IPS-NIHi7 (cell line): ENCODE data around the gene SGPP2.
A peak's percentile ranks its signal among the peaks of the same experiment; 100 is the strongest.
"Not testable (repeated sequence)": the region's sequence is repeated elsewhere in the genome, so short reads cannot be mapped to it uniquely, and the experiment has no call there.

Experiments
- DNase-seq: peaks from one replicate; pipeline ENCODE4 v3.0.0; 2012; ENCODE audit warnings: mixed read lengths; ENCODE audit errors: extremely low spot score

Gene SGPP2, protein sequence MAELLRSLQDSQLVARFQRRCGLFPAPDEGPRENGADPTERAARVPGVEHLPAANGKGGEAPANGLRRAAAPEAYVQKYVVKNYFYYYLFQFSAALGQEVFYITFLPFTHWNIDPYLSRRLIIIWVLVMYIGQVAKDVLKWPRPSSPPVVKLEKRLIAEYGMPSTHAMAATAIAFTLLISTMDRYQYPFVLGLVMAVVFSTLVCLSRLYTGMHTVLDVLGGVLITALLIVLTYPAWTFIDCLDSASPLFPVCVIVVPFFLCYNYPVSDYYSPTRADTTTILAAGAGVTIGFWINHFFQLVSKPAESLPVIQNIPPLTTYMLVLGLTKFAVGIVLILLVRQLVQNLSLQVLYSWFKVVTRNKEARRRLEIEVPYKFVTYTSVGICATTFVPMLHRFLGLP

DNA sequence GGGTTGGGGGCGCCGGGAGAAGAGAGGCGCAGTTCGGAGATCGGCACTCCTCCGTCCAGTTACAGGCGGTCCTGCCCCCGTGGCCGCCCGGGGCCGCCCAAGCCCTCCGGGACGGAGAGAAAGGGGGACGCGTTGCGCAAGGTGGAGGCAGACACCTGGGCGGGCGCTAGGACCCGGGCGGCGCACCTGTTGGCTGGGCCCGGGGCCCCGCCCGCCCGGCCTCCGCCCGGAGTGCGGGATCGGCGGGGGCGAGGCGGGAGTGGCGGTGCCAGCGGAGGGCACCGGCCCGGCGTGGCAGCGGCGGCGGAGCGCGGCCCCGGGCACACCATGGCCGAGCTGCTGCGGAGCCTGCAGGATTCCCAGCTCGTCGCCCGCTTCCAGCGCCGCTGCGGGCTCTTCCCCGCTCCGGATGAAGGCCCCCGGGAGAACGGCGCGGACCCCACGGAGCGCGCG is at the start of gene SGPP2:
TSS of gene SGPP2 (plus strand) at position 268 of the 453 bp plus-strand sequence. CDS start at position 328, 60 bp downstream.
- DNase-seq, result peak; percentile 73

DNA sequence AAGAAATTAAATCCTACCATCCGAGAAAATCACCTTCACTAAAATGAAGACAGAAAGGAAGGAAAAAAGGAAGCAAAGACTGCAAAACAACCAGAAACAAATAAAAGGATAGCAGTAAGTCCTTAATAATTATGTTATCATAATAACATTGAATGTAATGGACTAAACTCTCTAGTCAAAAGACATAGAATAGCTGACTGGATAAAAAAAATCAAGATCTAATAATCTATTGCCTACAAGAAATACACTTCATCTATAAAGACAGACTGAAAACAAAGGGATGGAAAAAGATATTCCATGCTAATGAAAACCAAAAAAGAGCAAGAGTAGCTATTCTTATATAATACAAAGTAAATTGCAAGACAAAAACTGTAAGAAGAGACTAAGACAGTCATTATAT is 48.5 kb upstream of the SGPP2 start:
- DNase-seq, result no peak

DNA sequence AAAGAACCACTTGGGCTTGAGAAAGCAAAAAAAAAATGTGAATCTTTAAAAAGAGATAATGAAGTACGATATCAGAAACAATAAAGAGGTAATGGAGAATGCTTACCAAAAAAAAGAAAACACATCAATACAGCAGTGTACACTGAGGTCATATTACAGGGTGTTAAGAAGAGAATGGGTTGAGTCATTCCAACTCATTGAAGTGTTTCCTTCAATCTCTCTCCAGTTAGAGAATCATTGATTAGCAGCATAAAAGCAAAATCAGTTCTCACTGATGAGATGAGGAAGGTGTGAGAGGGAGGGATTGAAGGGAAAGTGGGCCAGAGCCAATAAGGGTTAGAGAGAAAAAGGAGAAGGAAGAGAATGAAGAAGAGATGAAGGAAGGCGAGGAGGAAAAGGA is 43.9 kb upstream of the SGPP2 start:
- no peak for DNase-seq

DNA sequence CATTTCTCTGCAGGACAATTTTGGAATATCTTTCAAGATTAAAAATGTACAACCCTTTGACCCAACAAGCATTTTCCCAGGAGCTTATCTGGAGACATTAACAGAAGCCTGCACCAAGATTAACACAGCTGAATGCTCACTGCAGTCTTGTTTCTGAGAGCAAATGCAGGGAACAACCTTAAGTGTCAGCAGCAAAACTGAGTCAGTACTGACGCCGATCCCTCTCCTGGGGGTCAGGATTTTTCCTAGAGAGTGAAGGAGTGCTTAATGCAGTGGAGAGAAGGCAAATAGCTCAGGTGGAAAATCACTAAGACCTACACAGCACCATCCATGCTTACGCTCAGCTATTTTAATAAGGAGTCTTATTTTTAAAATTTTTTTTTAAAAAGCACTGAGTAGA is 42.8 kb upstream of the SGPP2 start:
- DNase-seq, result no peak

DNA sequence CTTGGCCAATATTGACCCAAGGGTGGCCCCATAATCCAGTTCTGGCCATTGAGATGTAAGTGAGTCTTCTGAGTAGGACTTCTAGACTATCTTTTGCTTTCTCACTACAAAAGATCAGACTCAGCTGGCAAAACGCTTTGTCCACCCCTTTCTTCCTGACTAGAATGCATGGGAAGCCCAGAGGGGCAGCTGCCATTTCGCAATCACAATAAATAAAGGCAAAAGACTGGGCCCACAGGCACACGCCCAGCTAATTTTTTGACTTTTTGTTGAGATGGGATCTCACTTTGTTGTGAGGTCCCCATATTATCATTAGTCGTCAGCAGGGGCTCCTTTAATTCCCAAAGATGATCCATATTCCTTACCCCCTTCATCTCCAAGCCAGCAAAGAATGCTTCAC is 41.1 kb upstream of the SGPP2 start:
- no peak for DNase-seq

DNA sequence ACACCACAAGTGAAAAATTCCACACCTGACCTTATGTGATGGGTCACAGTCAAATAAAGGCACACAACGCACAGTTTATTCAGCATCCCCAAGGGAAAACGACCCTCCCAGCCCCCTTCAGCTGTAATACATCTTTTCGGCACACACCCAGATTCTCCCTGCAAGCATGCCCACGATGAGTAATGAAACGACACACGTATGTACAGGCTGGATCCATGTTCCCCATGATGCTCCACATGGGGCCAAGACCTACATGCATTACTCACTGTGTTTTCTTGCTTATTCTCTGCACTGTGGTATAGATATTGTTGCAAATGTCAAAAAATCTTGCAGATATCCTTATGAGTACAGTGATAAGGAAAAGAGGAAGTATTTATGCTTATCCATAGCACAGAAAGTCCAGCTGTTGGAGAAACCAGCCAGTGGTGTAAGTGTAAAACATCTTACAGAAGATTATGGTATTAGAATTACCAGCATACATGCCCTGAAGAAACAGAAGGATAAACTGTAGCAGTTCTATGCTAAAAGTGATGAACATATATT is 32.5 kb upstream of the SGPP2 start:
- no peak for DNase-seq

DNA sequence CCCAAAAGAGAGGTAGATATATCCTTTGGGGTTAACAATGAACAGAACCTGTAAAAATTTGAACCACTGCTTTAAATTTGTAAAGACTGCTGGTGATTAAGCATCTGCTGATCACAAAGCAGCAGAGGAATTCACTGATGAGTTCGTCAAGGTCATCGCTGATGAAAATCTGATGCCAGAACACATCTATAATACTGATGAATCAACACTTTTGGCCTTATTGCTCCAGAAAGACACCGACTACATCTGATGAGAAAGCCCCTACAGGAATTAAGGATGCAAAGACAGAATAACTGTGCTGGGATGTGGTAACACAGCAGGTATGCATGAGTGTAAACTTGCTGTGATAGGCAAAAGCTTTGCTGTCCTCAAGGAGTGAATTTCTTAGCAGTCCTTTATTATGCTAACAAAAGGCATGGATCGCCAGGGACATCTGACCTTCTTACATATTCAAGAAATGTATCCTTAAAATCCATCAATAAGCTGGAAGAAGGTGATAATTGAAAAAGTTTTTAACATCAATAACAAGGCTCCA is 30.5 kb upstream of the SGPP2 start:
- no peak for DNase-seq

DNA sequence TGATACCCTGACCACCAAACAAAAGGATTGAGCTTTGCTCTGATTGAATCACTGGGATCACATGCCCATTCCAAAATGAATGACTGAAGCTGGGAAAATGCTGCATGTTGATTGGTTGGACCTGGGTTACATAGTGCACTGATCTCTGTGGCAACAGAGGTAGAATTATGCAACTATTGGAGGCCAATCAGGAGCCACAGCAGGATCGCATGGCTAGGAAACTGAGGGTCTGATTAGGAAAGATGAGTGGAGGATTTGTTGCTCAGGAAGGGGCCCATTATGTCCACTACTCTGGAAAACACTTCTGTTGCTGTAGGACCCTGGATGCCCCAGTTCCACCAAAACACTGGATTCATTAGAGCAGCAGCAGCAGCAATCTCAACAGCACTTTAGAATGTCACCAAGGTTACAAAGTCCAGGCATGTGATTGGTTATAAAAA is 25.9 kb upstream of the SGPP2 start:
- no peak for DNase-seq

DNA sequence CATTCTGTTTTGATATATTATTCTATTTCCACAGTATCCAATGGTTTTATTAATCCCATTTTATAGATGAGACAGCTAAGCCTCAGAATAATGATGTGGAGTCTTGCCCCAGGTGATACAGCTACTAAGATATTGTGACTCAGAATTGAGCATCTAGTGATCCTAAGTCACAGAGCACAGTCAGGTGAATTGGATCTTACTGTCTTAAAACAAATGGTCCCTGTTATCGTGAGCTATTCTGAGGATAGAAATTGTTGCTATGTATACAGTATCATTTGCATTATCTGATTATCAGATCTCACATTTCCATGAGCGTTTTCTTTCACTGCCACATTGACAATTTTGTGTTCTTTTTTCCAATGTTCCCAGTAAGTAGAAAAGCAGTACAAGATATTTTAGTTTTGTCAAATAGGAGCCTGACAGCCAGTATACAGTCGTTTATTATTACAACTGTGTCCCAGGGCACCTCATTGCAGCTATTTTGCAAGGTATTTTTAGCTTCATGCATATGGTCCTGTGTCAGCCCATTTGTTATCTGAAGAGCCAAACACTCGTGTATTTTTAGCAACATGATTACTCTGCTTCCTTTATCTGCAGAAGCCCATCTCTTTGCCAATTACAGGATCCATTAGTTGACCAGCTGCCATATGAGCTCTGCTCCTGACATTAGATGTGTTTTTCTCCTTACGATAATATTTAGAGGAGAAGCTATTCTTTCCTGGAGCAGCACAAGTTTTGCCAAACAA is 25.1 kb upstream of the SGPP2 start:
- DNase-seq, result no peak

DNA sequence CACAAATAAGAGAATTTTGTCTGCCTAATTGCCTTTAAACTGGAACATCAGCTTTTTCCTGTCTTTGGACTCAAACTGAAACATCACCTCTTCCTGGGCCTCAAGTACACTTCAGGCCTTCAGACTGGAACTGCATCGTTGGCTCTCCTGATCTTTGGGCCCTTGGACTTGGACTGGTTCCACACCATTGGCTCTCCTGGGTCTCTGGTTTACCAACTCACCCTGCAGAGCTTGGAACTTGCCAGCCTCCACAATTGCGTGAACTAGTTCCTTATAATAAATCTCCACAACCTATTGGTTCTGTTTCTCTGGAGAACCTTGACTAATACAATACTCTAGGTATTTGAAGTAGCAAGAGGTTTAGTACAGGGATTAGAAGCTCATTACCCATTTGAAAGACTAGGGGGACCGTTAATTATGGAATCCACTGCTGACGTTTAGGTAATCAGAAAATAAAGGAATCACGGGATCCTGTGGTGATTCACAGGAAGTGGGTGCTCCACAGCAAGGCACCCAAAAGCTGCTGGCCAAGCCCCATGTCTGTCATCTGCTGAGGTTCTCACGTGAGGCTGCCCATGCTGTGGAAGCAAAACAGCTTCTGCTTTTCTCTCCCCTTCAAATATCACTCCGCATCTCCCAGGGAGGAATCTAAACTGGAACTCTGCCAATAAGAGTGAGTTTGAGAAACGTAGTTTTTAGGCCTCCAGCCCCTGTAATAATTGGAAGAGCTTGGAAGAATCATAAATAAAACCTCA is 20.0 kb upstream of the SGPP2 start:
- DNase-seq, result no peak

DNA sequence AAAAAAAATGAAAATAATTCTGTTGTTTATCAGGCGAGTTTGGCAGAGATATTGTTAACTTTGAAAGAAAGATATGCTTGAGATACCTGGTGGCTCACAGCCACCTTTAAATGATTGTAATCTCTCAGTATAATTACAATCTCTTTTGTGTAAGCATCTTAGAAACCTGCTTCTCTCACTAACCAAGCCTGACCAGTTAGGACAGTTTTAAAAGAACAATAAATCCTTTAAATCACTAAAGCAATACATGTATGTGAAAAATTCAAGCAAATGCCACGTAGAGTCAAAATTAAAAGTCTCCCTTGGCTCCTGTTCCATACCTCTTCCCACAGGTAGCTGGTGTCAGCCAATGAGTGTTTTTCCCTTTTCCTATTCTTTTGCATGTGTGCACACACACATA is 15.7 kb upstream of the SGPP2 start:
- DNase-seq, result no peak

DNA sequence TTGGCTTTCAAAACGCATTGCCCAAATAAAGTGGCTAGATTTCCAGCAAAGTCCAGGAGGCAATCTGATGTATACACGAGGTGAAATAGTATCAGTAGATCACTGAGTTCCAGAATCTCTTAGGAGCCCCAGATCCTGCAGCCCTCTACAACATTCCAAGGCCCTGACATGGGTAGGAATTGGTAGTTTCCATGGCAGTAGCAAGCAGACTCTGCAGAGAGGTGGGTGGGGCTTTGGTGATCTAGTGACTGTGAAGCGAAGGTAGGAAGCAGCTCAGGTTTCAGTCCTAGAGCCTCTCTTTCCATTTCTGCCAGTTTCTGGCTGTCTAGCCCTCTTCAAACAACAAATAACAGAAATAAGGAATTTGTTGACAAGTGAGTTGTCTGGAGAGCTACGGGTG is 13.8 kb upstream of the SGPP2 start:
- DNase-seq, result peak; percentile 73

DNA sequence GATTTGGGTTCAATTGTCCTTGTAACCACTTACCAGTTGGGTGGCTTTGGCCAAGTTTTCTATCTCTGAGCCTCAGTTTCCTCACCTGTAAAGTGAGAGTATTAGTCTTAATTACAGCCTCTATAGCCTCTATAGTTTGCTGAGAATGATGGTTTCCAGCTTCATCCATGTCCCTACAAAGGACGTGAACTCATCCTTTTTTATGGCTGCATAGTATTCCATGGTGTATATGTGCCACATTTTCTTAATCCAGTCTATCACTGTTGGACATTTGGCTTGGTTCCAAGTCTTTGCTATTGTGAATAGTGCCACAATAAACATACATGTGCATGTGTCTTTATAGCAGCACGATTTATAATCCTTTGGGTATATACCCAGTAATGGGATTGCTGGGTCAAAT is 12.0 kb upstream of the SGPP2 start:
- not testable (repeated sequence) for DNase-seq

DNA sequence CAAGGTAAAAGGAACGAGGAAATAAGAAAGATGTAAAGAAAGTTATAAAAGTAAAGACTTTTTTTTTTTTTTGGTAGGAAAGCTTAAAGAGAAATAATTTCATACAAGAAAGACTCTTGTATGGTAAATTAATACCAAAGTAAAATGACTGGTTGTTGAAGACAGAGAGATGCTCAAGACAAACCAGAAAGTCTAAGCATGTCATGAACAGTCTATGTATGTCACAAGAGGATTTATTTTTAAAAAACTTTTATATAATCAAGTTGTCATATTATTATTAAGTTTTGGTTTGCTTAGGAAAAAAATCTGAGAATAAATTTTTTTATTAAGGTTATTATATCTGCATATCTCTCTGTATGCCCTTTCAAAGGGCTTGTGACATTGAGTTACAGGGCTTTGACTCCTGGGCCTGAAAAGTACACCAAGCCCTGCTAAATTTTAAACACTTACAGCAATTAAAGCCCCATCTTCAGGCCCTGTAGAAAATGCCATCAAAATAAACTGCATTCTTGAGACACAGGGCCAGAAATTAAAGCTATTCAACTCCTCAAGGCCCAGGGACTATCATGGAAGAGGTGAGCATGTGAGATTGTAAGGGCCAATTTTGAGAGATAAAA is 10.9 kb upstream of the SGPP2 start:
- DNase-seq, result no peak

DNA sequence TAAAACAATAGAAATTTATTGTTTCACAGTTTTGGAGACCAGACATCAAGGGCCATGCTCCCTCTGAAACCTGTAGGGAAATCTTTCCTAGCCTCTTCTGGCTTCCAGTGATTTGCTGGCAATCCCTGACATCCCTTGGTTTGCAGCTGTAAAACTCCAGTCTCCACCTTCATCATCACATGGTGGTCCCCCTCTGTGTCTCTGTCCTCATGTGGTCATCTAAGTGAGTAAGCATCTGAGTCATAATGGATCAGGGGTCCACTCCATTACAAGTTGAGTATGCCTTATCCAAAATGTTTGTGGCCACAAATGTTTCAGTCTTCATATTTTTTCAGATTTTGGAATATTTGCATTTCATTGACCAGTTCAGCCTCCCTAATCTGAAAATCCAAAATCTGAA is 5.6 kb upstream of the SGPP2 start:
- no peak for DNase-seq

DNA sequence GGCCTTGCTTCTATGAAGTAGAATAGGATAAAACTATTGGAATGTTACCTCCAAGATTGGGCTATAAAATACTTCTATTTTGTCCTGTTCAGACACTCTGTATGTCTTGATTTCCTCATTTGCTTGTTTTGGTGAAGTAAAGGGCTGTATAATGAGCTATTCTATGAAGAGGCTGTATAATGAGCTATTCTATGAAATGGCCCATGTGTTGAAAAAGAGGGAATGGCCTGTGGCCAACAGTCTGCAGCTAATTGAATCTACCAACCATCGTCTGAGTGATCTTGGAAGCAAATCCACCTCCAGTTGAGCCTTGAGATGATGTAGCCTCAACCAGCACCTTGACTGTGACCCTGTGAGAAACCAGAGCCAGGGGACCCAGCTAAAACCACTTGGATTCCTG is 3.8 kb upstream of the SGPP2 start:
- DNase-seq, result no peak

DNA sequence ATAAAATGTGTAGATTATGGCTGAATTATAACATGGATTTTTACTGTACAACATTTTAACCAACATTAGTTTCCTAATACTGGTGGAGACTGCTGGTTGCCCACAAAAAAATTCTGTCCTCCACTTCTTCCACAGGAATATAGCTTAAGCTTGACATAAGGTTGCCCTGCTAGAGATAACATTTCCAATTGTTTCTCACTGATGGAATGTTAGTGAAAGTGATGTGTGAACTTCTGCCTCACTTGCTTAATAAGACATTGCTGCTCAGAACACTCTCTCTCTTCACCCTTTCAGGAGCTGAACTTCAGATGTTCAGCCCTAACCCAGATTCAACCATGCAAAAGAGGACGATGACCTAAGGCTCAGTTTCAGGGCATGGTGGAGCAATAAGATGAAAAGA is 2.7 kb upstream of the SGPP2 start:
- no peak for DNase-seq

DNA sequence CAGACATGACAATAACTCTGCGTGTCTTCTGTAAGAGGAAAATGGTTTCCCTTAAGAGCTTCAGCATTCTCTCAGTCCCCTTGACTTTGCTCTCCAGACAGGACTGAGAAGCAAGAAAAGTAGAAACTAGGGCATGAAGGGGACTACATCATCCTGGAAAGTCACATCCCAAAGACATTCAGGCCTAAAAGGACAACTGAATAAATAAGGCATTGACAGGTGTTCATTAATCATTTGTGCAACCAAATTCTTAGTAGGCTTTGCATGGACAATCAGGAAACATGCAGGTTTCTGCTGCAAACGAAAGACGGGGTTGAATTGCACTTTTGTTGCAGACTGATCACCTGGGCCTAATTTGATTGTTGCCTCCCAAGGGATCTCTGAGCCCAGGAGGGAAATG is 1.2 kb upstream of the SGPP2 start:
- DNase-seq, result no peak

DNA sequence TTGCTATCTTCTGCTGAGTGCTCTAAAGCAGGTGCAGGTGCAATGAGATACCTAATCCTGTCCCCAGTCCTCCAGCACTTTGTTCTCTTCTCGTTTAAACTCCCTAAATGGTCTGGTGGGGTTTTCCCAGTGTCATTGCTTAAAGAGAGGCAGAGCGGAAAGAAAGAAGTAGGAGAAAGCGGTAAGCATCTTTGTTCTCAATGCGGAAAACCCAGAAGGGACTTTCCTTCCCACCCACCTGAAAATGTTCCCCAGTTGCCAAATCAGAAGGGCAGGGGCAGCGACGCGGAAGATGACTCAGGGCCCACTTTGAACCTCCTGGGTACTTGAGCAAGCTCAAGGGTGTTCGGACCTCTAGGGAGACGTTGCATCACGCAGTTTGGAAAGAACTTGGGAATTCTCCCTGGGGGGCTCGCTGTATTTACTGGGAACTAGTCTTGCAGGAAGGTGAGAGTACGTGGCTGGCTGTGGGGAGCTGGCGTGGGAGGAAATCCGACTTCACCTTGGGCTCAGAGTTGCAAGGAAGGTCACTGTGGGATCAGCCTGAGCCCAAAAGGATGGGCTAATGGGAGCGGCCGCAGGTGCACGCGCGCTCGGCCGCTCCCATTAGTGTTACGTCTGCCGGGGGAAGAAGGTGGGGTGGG is 589 bp upstream of the SGPP2 start:
- DNase-seq, result peak; percentile 17

DNA sequence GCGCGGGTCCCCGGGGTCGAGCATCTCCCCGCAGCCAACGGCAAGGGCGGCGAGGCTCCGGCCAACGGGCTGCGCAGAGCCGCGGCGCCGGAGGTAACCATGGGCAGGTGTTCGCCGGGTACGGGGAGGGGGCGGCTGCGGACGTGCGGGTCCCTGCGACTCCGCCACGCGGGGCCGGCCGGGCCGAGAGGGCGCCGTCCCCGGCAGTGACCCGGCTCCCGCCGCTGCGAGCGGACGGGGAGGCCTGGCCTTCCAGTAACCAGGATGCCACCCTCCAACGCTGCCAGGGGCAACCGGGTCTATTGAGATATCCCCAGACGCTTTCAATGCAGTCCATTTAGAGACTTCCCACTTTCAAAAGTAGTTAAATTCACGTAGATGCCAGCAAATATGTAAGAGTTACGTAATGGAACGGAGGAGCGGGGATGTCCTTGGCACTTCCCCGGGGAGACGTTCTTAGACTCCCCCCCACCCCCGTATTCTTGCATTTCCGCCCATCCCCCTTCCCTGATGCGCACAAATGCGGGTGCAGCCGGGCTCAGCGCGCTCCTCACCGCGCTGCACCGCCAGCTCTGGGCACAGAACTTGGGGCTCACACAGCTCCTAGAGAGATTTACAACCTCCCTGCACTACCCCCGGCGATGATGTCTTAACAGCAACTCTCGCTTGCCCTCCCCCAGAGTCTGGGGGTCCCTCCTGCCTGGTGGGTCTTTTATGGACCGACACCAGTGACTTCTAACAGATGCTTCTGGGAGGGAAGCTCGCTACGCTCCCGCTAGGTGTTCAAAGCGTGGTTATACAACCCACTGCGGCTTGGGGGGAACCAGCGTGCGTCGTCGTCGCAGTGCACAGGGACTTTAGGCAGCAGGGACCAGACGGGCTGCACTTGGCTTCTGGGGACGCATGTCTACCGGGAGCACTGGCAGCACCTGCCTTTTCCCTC is 657 bp downstream of the SGPP2 start:
- DNase-seq, result peak; percentile 19
